NCI-H524 (cell line): ENCODE measurements around the gene CDON.

Experiments
- DNase-seq, 2 experiments: peaks; one replicate each; lab custom pipeline; 2025; lab: John Stamatoyannopoulos, UW

CDON gene

DNA sequence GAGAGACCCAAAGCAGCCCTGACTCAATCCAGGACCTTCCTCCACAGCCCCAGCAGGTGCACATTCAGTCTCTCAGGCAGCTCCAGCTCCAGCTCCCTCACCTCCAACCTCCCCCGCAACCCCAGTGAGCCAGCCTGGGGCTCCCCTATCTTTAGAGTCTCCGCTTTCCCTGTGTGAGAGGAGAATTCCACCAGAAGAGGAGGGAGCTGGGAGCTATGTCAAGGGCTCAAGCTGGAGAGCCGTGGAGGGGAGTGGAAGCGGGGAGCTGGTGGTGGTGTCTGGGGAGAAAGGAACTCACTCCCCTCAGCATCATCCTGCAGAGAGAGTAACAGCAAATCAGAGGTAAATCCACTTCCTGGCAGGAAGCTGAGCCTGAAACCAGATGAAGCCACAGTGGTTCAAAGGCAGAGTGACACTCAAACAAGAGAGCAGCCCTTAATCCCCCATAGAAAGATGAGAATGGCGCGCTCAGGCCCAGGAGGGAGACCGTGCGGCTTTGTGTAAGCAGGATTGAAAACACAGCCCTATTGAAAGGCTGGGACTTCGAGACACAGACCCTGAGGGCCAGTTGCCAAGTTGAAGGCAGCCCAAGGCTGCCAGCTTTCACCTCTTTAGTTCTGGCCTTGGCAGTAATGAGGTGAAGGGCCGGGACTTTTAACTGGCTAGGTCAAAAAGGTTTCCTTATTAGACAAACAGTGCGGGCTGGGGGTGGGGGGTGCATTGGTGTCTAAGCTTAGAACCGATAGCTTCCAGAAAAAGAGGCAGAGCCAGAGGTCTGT lies 21.4 kb upstream of the CDON start:
- peak in 1 of 2 experiments; percentile 61 for DNase-seq

DNA sequence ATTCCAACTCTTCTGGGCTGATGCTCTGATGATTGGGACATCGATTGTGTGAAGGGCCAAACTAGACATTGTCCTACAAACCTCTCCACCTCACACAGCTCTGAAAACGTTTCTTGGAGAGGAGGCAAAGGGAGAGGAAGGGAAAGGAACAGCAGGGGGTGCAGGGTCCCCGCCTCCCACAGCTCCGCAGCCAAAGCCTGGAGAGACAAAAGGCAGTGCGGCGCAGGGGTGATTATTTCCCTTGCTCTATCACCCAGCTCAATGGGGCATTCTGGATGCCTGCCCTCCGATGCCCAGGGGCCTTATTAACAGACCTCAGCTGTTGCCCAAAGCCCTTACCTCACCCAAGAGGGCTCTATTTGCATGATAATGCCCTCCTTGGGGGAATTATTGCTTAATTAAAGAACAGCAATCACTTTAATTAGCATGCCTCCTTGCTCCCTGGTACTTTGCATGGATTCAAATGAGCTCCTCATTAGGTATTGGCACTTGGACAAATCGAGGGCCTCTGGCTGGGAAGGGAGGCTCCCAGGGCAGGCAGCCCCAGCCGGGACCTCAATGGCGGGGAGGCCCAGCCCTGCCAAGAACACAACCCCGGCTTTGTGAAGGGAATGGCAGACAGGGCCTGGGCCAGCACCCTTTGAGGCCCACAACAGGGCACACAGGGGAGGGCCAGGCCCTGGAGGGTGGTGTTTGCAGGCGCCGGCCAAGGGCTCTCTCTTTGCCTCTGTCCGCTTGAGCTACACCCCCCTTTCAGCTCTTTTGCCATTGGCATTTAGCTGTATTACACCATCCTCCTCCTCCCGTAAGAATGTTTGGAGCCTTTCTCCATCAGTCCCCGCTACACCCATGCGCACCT lies 19.8 kb upstream of the CDON start:
- DNase-seq = no peak

DNA sequence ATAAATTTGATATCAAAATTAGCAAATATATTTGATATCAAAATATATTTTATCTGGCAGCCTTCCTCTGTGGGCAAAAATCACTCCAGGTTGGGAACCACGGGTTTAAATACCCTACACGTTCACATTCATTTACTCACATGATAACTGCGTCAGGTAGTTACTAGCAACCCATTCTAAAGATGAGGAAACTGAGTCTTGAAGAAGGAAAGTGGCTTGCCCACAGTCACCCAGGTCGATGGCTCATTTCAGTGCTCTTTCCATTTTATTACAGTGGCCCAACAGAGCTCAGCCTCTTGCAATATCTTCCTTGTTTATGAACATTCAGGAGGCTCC lies 19.2 kb upstream of the CDON start:
- DNase-seq = no peak

DNA sequence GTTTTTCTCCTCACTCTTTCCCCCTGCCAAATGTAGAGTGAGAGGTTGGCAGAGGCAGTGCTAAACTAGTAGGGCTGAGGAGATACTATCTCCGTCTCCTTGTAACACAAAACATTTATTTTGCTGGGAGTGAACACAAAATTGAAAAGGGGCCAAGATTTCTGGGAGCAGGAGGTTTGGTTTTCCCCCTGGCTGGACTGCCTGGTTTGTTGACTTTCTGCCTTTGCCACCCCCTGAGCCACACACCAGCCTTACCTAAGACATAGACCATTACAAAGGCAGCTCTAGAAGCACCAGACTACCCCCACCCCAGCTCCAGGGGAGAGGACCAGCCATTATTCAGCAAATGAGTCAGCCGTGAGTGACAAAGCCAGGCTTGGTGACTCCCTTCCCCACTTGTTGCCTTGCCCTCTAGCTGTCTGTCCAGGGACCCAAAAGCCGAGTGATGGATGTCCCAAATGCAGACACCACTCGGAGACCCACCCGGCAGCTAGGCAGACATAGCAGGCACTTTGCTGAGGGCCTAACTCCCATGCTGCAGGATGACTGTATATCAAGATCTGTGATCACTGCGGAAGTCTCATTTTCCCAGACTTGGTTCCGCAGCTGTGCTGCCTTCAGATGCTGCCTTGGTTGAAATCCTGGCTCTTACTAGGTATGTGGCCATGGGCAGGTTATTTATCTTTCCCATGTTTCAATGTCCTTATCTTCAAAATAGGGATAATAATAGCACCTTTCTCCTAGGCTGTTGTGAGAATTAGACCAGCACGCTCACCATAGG lies 17.7 kb upstream of the CDON start:
- no peak for DNase-seq

DNA sequence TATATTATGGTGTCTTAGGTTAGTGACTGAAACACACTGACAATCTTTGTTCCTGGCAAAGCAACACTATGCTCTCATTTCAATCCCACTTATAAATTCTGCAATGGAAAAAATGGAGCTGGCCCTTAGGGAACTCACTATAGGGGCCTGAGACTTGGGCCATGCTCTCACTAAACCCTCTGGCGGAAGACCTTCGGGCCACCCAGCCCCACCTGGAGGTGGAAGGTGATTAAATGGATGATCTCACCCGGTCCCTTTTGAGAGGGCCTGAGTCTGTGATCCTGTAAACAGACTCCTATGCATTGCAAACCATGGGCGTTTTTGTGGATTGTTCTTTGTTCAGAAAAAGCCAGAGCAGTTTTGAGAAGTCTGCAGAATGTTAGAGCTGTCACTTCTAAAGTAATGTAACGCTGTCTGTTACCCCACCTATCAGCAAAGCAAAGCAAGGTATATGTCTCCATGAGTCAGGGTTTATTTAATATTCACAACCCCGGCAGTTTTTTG lies 17.0 kb upstream of the CDON start:
- no peak for DNase-seq

DNA sequence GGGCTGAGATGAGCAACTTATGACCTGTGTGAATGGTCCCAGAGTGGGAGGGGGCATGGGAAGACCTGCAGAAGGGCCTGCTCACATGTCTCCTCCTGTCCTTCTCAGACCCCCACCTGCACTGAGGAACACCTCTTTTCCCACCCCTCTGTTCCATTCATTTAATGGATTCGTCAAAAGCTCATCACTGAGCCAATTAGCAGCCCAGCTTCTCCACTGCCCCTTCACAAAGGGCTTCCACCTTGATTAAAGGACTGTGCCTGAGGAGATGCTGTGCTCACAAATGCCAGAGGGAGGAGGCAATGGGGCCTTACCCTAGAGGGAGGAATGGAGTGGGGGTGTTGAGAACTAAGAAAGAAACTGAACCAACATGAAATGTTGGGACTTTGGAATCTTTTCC lies 14.0 kb upstream of the CDON start:
- DNase-seq = no peak

DNA sequence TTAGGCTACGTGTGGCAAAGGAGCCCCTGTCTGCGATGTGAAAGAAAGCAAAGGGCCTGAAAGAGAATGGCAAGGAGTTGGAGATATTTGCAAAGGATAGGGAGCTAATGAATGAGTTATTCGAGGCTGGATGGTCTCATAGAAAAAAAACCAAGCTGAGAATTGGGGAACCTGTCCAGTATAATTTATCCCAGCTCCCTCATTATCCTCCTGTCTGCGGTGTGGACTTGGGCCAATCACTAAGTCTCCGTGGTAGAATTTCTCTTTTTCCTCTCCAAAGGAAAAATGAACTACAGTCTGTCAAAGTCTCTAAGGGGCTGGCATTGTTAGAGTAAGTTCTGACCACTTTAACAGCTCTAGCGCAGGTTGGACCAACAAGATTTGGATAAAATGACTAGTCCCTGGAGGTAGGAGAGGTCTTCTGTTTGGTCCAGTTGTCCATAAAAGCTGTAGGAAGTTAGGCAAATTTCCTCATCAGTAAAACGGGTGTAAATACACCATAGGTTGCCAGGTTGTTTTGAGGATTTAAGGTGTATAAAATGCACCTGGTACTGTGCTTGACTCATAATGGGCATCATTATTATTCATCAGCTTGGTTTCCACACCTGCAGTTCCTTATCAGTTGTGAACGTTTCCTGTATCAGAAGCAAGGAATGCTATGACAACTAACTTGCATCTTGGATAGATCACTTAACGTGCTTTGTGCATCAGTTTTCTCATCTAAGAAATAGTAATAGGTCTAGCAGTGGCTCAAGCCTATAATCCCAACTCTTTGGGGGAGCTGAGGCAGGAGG lies 10.3 kb upstream of the CDON start:
- no peak for DNase-seq

DNA sequence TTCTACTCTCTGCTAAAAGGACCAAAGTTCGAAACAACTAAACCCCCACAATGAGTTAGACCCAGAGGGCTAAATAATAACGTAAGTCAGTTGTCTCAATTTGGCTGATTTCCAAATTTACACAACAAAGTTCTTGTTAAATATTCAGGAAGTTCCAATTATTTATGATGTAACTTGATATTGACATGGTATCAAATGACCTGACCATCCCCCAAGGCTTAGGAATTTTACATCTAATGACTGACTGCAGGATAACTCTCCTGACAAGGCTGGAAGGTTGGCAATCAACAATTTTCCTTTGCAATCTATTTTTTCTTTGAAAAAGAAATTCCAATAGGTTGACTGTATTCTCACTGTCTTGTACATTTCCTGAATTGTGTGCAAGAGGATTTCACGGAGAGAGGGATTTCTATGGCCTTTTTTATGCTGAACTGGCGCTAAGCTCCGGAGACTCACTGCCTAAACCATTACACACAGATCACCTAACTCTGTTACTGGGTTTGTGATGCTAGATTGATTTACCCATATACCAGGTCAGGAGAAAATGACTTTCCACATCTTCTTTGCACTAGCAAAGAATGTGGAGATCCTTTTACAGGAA lies 9.6 kb upstream of the CDON start:
- no peak for DNase-seq

DNA sequence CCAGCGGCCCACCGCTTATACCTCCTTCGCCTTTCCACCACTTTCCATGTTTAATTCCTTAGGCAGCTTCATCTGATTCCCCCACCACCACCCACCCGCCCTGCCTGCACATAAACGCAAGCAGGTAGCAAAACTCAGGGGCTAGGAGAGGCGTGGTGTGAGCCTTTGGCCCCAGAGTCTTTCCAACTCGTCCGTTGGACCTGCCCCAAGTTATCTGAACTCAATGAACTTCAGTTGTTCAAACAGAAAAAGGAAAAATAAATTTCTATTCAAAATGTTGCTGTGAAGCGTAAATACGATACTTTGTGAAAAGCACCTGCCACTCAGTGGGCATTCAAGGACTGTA lies 814 bp upstream of the CDON start:
- no peak for DNase-seq

DNA sequence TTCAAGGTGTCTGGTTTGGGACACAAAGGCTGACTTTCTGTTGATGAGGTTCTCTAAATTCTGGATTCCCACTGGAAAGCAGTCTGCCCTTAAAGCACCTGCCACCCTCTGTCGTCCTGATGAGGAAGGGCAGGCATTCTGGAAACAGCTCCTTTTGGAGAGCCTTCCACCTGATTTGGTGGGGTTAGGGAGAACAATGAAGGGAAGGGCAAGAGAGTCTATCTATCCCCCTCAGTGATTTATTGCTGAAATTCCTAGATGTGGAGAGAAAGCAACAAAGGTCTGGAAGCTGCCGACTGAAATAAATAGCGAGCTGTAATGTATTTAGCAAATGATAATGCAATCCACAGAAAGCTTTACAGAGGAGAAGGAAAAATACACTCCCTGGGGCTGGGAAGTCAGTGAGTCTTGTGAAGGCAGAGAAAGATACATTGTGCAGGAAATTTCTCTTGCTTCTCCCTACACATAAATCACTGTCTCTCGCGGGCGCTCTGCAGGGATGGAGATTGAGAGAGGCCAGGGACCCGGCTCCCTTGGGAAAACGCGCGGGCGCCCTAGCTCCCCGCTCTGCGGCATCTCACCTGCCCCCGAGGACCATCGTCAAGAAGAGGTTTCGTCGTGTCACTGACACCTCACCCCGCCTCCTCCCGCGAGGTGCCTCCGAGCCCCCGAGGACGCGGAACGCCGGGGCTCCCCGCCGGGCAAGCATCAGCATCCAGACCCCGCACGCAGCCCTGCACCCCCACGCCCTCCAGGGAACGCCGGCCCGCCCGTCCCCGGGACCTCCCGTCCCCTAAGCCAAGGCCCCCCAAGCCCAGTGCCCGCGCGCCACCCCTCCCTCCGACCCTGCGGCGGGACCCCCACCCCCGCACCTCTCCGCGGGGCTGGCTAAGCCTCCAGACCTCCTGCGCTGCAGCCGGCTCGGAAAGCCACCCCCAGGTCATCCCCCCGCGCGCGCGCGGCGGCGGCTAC lies 673 bp downstream of the CDON start:
- DNase-seq = peak; percentile 45 to 72

DNA sequence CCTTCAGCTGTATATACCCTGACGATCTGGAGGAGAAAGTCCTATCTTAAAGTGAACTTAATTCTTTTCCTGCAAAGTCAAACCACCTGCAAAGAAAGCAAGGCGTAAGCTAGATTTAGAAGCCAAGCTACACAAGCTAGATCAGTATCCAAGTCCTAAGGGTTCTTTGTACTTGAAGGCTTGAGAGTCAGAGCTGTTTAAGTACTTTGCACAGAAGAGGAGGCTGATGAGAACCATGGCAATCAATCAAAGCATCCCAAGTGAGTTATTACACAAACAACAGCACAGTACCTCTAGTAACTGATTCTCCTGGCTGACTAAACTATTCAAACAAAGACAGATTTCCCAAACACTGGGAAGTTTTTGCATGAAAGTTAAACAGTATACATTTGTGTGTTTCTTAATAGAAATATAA lies 1.9 kb downstream of the CDON start:
- DNase-seq = peak in 1 of 2 experiments; percentile 10

DNA sequence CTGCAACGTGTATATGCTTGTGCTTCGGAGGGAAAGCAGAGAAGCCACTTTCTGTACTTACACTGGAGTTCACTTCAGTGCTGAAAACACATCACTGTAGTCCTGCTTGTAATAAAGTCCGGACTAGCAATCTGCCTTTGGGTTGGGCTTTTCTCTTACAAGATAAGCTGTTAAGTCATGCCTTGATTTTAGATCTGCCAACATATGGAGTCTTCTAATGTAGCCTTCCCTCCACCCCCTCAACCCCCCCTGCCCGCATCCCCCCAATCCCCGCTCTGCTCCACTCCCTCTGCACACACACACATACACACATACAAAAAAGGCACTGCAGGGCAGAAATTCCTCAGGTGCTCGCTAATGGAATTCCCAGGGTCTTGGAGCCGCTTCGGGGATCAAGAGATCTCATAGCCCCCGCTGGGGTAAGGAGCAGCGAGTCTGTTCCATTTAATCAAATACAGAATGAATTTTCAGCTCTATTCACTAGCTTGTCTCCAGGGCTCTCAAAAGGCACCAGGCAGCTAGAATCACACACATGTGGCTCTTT lies 3.4 kb downstream of the CDON start:
- peak; percentile 49 to 86 for DNase-seq

DNA sequence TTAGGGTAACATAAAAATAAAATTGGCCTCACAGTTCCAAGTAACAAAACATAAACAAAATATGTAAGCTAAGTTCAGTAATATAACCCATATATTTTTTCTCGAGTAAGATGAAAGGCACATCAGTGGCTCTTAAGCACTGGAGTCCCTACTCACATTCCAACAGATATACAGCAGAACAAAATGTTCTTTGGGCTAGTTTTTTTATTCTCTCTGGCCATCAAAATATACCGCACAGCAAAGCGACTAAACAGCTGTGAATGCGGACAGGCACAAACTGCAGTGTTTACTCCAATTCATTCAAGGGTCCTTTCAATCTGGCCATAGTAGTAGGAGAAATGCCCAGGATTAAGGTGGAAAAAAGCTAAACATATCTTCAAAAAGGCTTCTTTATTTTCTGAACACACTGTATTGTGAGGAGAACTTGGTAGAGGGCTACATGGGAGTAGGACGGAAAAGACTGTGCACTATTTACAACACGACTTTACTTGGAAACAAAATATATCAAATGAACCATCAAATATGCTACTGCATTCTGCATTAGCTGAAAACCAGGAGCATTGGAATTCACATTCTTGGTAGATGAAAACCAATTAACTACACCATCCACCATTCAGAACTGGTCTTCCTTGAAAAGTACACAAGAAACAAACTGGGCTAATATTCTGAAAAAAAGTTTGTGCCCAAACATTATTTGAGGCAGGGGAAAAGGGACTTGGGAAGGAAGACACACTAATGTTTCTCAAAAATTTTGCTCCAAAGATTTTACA lies 4.4 kb downstream of the CDON start:
- no peak for DNase-seq

DNA sequence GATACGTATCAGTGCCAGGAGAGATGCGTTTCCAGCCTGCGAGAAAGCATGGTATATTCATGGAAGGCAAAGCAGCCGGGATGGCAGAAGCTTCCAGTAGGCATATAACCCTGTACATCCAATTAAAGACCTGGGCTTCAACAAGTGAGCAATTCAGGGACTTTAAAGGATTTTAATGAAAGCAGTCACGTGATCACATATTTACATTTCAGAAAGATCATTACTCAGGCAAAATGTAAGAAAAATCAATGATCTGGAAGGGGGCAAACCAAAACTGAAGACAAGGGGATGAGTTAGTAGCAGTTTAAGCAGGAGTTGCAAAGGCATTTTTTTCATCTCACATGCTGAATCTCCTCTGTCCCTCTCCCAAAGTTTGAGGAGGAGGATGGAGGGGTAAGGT lies 7.8 kb downstream of the CDON start:
- no peak for DNase-seq

DNA sequence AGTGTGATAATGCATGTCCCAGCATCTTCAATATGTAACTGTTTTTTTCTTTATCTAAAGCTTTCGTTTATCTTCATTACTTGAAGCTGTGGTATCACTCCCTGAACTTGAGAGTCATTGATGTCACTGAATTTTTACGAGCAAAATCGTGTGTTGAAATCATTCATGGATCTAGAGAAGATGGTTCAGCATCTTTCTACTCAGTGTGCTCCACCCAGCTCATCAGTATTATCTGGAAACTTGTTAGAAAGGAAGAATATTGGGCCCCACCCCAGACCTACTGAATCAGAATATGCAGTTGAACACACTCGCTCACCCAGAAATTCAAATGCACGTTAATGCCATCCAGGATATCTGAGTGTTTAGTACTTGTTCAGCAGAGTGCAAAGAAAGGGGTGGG lies 8.3 kb downstream of the CDON start:
- no peak for DNase-seq

DNA sequence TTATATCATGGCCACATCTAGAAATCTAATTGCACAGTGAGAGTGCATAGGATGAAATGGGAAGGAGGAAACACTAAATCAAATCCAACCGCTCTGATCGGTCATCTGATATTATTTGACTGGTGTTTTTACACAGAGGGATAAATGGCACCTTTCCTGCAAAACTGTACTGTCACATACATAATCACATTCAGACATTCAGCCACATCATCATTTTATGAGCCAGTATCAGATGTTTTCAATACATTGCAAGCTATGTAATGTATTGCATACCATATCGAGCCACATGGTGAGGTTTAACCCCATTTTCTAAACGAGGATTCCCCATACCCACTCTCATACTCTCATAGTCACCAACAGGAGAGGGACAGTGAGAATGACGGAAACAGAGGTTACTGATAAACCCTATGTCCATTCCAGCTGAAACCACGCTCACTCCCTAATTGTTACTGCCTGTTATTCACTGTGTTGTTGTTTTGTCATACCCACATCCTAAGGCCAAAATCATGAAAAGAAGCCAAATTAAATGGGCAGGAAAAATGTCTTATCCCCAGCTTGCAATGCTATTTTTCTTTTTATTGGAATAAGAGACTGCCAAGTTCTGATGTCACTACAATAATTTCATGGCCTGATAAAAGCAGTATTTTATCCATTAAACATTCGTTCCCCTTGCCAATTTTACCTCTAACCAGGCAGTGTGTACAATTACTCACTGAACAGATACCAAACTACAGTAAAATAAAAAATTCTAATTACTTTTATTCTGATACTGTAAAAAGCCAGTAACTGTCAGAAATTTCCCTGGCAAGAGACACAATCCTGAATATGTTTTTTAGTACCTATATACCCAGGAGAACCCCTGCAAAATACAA lies 9.0 kb downstream of the CDON start:
- DNase-seq = no peak

DNA sequence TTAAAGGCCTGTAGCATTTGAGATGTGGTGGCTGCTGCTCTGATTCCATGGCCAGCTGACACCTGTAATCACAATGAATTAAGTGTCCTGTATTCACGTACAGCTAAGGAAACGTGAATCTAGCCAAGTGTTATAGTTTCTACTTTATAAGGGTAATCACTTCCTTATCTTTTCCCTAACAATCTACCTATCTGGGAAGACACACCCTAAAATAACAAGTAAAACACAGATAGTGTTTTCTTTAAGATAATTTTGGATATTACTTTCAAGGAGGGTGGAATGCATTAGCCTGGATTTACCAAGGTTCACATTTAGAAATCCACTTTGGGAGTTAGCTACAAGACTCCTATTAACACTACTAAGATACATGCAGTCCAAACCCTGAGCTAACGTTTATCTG lies 11.5 kb downstream of the CDON start:
- no peak for DNase-seq

DNA sequence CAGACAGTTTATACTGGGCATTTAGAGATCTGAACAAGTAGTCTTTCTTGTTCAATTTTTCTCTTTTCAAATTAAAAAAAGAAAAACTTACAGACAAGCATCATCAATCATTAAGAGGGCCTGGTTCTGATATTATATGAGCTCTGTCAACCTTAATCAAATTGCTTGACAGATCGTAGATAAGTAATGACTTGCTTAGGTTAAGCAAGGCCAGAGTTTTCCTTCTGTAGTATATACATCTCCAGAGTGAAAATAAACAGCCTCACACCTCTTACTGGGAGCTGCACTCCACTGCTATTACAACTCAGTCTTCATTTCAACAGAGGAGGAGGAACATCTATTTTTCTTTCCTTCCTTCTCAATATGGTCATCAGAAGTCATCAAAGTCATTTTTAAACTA lies 13.5 kb downstream of the CDON start:
- DNase-seq = no peak
